K562 (cell line): ENCODE measurements around the gene FAM20B. TPM values are rescaled to one million over a fixed set of nuclear protein-coding genes. Genes with fewer than 3 reads are reported as not detected.

Experiments used
- BCOR ChIP-seq: fragments of 450-650 bp; IDR thresholded peaks from 2 replicates; pipeline ENCODE4 v1.6.1; 2016
- CAMTA2 ChIP-seq: fragments of 250-450 bp; sonication (Bioruptor Pico); conservative IDR thresholded peaks from 2 replicates; pipeline ENCODE4 v1.5.1; 2022
- CHCHD3 ChIP-seq: fragments of 250-450 bp; sonication (Bioruptor Pico); IDR thresholded peaks from 2 replicates; pipeline ENCODE4 v2.1.2; 2022; ENCODE audit warnings: mild to moderate bottlenecking
- CHD4 ChIP-seq: fragments of 200-600 bp; sonication (generic); IDR thresholded peaks from 3 replicates; pipeline ENCODE4 v1.6.1; 2012; ENCODE audit warnings: low read depth, mild to moderate bottlenecking, mixed read lengths, low read length, inconsistent platforms; ENCODE audit not compliant: insufficient read depth, insufficient replicate concordance, poor library complexity, severe bottlenecking
- DMBX1 ChIP-seq: fragments of 250-450 bp; sonication (Bioruptor Pico); IDR thresholded peaks from 2 replicates; pipeline ENCODE4 v1.8.0; 2022; ENCODE audit warnings: inconsistent platforms, mild to moderate bottlenecking, moderate library complexity, borderline replicate concordance
- E2F5 ChIP-seq: sonication (generic); formaldehyde crosslinking; IDR thresholded peaks from 2 replicates; pipeline ENCODE4 v1.8.0; 2022; ENCODE audit warnings: mild to moderate bottlenecking, missing genetic modification reagents
- KHSRP ChIP-seq: fragments of 450-650 bp; IDR thresholded peaks from 2 replicates; pipeline ENCODE4 v1.6.1; 2017
- MNT ChIP-seq, 2 experiments: fragments of 450-650 bp; conservative IDR thresholded peaks; 2 replicates each; pipeline ENCODE4 v1.6.1; 2017; ENCODE audit warnings: mild to moderate bottlenecking in 2 of 2, moderate library complexity in 2 of 2
- MYBL2 ChIP-seq, 2 experiments: fragments of 450-650 bp in 1 of 2; sonication (generic) in 1 of 2; formaldehyde crosslinking in 1 of 2; IDR thresholded peaks; 2 replicates each; pipeline versions ENCODE4 v1.6.1 to v1.8.1; 2017 to 2022; ENCODE audit warnings: borderline replicate concordance in 1 of 2, inconsistent platforms in 1 of 2, low read depth in 1 of 2, mild to moderate bottlenecking in 1 of 2, missing genetic modification reagents in 1 of 2, moderate library complexity in 1 of 2
- PHF8 ChIP-seq: fragments of 200-600 bp; sonication (generic); IDR thresholded peaks from 2 replicates; pipeline ENCODE4 v1.6.1; 2012; ENCODE audit warnings: mixed run types, mild to moderate bottlenecking, inconsistent platforms, low read length, moderate library complexity, borderline replicate concordance
- PYGO2 ChIP-seq: fragments of 450-650 bp; IDR thresholded peaks from 2 replicates; pipeline ENCODE4 v1.6.1; 2016; ENCODE audit warnings: mild to moderate bottlenecking, missing genetic modification characterization, moderate library complexity, missing compliant biosample characterization
- SMAD4 ChIP-seq: fragments of 250-450 bp; sonication (Bioruptor Pico); conservative IDR thresholded peaks from 2 replicates; pipeline ENCODE4 v1.8.0; 2021; ENCODE audit warnings: inconsistent platforms, mild to moderate bottlenecking, moderate library complexity
- SNIP1 ChIP-seq: fragments of 450-650 bp; IDR thresholded peaks from 2 replicates; pipeline ENCODE4 v1.7.1; 2017; ENCODE audit warnings: low read depth, mild to moderate bottlenecking
- WHSC1 ChIP-seq: IDR thresholded peaks from one replicate; pipeline ENCODE4 v1.6.1; 2012; ENCODE audit warnings: low read length, control low read depth, inconsistent platforms
- ZFP1 ChIP-seq: fragments of 450-650 bp; formaldehyde crosslinking; IDR thresholded peaks from 2 replicates; pipeline ENCODE4 v1.4.0; 2020; ENCODE audit warnings: mild to moderate bottlenecking, mixed read lengths
- ZHX1 ChIP-seq: fragments of 150-350 bp; conservative IDR thresholded peaks from 2 replicates; pipeline ENCODE4 v1.6.1; 2014; ENCODE audit warnings: low read length
- ZNF23 ChIP-seq: fragments of 250-450 bp; sonication (Bioruptor Pico); IDR thresholded peaks from 2 replicates; pipeline ENCODE4 v1.4.0; 2020; ENCODE audit warnings: mild to moderate bottlenecking
- ZNF699 ChIP-seq: fragments of 250-450 bp; sonication (Bioruptor Pico); IDR thresholded peaks from 2 replicates; pipeline ENCODE4 v1.8.0; 2021; ENCODE audit warnings: mild to moderate bottlenecking, moderate library complexity; ENCODE audit not compliant: insufficient replicate concordance
- polyA plus RNA-seq, 8 experiments: library from polyadenylated mRNA; depleted of rRNA in 4 of 8; stranded (reverse) in 5 of 8; unstranded in 3 of 8; fragments of >200 nt; fragmentation: Nextera tagmentation in 2 of 8; fragmentation: Illumina TruSeq in 1 of 8; extraction: Ambion mirVana in 2 of 8; extraction: Trizol in 1 of 8; gene quantifications; 2 replicates each; pipeline versions ENCODE4 v1.2.1 to v1.2.3, GENCODE V29; 2011 to 2014; ENCODE audit warnings: inconsistent platforms in 1 of 8, missing spikeins in 1 of 8
- total RNA-seq, 7 experiments: library from RNA; depleted of rRNA in 6 of 7; stranded (reverse); fragments of >200 nt in 6 of 7; fragmentation: Illumina TruSeq in 2 of 7; extraction: Trizol in 2 of 7; gene quantifications; 2 replicates each; pipeline versions ENCODE4 v1.2.1 to v1.2.3, GENCODE V29; 2011 to 2021; ENCODE audit warnings: low replicate concordance in 1 of 7
- TF ChIP-seq, protein P1 (sequence below): sonication (generic); formaldehyde crosslinking; IDR thresholded peaks from 2 replicates; pipeline ENCODE4 v1.8.0; 2022; ENCODE audit warnings: missing genetic modification reagents, mild to moderate bottlenecking, moderate library complexity, borderline replicate concordance
- TF ChIP-seq, protein P2 (sequence below): fragments of 450-650 bp; IDR thresholded peaks from 2 replicates; pipeline ENCODE4 v1.6.1; 2016; ENCODE audit warnings: missing biosample characterization, missing genetic modification characterization

Gene FAM20B
- total and polyA plus RNA-seq, 9 of the 15 experiments (the other 6 are each of a cell fraction or from before 2014, with no cell fraction given) = 7.2 to 67.5 (median 42.9) TPM

DNA sequence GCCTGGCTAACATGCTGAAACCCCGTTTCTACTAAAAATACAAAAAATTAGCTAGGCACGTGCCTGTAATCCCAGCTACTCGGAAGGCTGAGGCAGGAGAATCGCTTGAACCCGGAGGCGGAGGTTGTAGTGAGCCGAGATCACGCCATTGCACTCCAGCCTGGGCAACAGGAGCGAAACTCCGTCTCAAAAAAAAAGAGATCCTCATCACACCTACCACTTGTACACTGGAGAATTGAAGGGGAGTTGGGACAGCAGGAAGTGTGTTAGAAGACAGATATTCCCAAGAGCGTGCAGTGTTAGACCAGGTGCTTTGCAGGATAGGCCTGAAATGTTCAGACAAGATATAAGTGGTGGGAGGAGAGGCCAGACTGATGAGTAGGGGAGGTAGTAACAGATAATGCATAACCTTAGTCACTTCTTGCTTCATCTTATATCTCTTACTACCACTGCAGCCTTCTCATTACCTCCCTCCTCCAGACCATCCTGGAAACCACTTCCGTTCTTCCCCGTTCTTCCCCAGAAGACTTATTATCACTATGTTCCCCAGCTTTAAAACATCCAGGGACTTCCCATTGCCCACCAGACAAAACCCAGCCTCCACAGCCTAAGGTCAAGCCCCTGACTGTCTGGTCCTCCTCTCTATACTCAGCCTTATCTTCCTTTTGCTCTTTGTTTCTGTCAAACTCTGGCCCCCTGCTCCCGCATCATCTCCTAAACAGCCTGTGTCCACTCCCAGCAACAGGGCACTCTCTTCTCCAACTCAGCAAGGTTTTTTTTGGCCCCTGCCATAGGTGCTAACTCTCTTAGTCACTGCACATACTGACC, 21.3 kb downstream of the FAM20B start (continued):
- no peak for TF ChIP-seq ZHX1
- peak; percentile 63 to 93 for TF ChIP-seq MNT (conservative IDR thresholded peaks at IDR 0.05)
- TF ChIP-seq SMAD4 (CRISPR knock-in tag) = peak; percentile 100
- TF ChIP-seq KHSRP = peak; percentile 97
- TF ChIP-seq PHF8 = no peak
- TF ChIP-seq, protein P1, sequence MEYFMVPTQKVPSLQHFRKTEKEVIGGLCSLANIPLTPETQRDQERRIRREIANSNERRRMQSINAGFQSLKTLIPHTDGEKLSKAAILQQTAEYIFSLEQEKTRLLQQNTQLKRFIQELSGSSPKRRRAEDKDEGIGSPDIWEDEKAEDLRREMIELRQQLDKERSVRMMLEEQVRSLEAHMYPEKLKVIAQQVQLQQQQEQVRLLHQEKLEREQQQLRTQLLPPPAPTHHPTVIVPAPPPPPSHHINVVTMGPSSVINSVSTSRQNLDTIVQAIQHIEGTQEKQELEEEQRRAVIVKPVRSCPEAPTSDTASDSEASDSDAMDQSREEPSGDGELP (CRISPR knock-in tag) = peak; percentile 73
- no peak for TF ChIP-seq CHD4
- peak; percentile 99 for TF ChIP-seq BCOR
- 0 out of 2 replicates have a peak, but pooled peaks have one; percentile 64 for TF ChIP-seq CAMTA2 (CRISPR knock-in tag)
- TF ChIP-seq, protein P2, sequence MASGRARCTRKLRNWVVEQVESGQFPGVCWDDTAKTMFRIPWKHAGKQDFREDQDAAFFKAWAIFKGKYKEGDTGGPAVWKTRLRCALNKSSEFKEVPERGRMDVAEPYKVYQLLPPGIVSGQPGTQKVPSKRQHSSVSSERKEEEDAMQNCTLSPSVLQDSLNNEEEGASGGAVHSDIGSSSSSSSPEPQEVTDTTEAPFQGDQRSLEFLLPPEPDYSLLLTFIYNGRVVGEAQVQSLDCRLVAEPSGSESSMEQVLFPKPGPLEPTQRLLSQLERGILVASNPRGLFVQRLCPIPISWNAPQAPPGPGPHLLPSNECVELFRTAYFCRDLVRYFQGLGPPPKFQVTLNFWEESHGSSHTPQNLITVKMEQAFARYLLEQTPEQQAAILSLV (tag) = peak; percentile 96
- TF ChIP-seq WHSC1 = no peak
- TF ChIP-seq ZNF23 = peak; percentile 44; the same call in 1 of the 2 replicates
- peak; percentile 93 for TF ChIP-seq PYGO2
- peak; percentile 99 for TF ChIP-seq DMBX1
- TF ChIP-seq SNIP1 = no peak
- peak; percentile 69; the same call in 1 of the 2 replicates for TF ChIP-seq CHCHD3 (CRISPR knock-in tag)
- TF ChIP-seq E2F5 (CRISPR knock-in tag) = peak; percentile 49; the same call in 1 of the 2 replicates
- TF ChIP-seq ZFP1 = 0 out of 2 replicates have a peak, but pooled peaks have one; percentile 6
- no peak for TF ChIP-seq MYBL2 (IDR thresholded peaks at IDR 0.05; ENCODE audit: low read depth)
- TF ChIP-seq MYBL2 (CRISPR knock-in tag; IDR thresholded peaks at IDR 0.05; ENCODE audit: borderline replicate concordance) = no peak
- no peak for TF ChIP-seq ZNF699 (CRISPR knock-in tag)
